GM10248 (cell line): ENCODE measurements around the gene FAM83F.

ENCODE experiments used
- CTCF ChIA-PET: fragments of 300-600 bp; sonication (Branson Sonifier 250); formaldehyde crosslinking; extraction: SDS; loops from one replicate; lab custom pipeline; 2021; ENCODE audit warnings: antibody characterized with exemption; lab: Yijun Ruan, JAX
- POLR2A ChIA-PET: fragments of 350-650 bp; sonication (Branson Sonifier 250); formaldehyde crosslinking; extraction: SDS; loops from one replicate; lab custom pipeline; 2020; ENCODE audit warnings: antibody characterized with exemption; lab: Yijun Ruan, JAX
- DNase-seq: peaks from one replicate; pipeline ENCODE4 v3.0.0; 2012; ENCODE audit errors: extremely low spot score
- TF ChIP-seq, protein P1 (sequence below): IDR thresholded peaks from 2 replicates; pipeline ENCODE4 v1.5.1; 2012; ENCODE audit warnings: mild to moderate bottlenecking, low read depth; ENCODE audit errors: extremely low read depth, missing control alignments, control extremely low read depth

The FAM83F gene

DNA sequence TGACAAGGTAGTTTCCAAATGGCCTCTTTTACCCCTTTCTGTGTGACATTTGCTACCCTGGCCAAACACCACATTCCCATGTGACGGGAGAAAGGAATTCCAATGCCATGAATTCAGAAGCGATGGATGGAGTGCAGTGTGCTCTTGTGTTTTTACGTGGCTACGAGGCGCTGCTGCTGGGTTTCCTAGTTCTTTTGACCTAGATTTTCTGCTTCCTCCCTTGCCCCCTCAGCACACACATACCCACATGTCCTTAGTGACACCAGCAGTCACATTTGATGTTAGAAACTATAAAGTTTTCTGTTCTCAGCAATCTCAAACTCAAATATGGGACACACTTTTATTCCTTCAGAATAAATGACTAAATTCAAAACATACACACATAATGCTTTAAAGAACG is 42.4 kb upstream of the FAM83F start:
- no peak for DNase-seq
- ChIA-PET CTCF (interaction anchor here (1.8 kb wide), 1 partner anchor 14 kb away, joined by 4 read pairs; no protein-coding TSS in a partner anchor), POLR2A (no interaction called here)
- TF ChIP-seq, protein P1, sequence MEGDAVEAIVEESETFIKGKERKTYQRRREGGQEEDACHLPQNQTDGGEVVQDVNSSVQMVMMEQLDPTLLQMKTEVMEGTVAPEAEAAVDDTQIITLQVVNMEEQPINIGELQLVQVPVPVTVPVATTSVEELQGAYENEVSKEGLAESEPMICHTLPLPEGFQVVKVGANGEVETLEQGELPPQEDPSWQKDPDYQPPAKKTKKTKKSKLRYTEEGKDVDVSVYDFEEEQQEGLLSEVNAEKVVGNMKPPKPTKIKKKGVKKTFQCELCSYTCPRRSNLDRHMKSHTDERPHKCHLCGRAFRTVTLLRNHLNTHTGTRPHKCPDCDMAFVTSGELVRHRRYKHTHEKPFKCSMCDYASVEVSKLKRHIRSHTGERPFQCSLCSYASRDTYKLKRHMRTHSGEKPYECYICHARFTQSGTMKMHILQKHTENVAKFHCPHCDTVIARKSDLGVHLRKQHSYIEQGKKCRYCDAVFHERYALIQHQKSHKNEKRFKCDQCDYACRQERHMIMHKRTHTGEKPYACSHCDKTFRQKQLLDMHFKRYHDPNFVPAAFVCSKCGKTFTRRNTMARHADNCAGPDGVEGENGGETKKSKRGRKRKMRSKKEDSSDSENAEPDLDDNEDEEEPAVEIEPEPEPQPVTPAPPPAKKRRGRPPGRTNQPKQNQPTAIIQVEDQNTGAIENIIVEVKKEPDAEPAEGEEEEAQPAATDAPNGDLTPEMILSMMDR: no peak

DNA sequence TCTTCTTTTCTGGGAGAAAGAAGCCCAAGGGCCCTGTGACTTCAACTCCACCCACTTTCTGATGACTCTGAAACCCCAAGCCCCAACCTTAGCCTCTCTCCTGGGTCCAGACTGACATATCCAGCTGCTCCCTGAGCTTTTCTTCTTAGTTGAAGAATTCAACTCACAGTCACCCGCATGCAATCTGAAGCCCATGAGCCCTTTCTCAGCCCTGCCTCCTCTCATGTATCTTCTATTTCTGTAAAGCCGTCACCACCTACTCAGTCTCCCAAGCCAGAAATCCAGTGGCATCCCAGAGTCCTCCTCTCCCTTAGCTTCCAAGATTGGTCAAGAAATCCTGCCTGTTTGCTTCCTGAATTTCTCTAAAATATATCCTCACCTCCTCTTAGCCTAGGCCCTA is 41.7 kb upstream of the FAM83F start:
- ChIA-PET CTCF (interaction anchor here (1.8 kb wide), 1 partner anchor 13 kb away, joined by 4 read pairs; no protein-coding TSS in a partner anchor), POLR2A (no interaction called here)
- TF ChIP-seq, protein P1: no peak
- no peak for DNase-seq

DNA sequence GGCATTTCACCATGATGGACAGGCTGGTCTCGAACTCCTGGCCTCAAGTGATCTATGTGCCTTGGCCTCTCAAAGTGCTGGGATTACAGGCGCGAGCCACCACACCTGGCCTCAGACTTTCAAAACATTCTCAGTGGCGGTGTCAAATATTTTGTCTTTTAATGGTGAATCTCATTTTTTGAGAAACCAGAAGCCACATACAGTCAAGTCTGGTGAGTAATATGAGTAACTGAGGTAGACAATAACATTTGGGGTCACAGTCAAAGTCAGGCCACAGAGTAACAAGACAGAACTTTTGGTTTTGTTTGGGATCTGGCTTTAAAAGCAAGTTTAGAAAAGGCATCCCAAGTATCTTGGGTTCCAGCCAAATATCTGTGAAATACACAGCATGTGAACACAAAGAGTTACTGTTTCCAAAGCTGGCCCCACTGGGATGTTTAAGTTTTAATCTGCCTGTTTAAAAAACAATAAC is 40.1 kb upstream of the FAM83F start:
- ChIA-PET POLR2A (no interaction called here), CTCF (interaction anchor here (1.2 kb wide), 1 partner anchor 31 kb away, joined by 4 read pairs; no protein-coding TSS in a partner anchor)
- no peak for DNase-seq
- TF ChIP-seq, protein P1: no peak

DNA sequence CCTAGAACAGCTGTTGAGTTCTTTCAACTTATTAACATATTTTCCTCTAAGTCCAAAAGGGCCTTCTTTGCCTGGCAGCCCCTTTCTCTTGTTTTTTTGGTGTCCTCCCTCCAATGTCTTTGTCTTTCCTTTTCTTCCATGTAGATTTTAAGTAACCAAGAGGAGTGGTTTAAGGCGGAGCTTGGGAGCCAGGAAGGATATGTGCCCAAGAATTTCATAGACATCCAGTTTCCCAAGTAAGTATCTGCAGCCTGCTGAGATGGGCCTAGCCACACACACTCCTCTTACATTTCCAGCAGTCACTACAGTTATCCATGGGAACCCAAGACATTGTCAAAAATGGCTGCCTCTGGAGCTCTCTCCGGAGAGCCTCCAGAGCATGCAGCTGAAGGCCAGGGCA is 39.1 kb upstream of the FAM83F start:
- TF ChIP-seq, protein P1: no peak
- POLR2A ChIA-PET: no interaction called here
- no peak for DNase-seq
- CTCF ChIA-PET: interaction anchor here (1.1 to 1.7 kb wide), 3 partner anchors 11 to 69 kb away, joined by 3 to 10 read pairs (median 3); no protein-coding TSS in a partner anchor

DNA sequence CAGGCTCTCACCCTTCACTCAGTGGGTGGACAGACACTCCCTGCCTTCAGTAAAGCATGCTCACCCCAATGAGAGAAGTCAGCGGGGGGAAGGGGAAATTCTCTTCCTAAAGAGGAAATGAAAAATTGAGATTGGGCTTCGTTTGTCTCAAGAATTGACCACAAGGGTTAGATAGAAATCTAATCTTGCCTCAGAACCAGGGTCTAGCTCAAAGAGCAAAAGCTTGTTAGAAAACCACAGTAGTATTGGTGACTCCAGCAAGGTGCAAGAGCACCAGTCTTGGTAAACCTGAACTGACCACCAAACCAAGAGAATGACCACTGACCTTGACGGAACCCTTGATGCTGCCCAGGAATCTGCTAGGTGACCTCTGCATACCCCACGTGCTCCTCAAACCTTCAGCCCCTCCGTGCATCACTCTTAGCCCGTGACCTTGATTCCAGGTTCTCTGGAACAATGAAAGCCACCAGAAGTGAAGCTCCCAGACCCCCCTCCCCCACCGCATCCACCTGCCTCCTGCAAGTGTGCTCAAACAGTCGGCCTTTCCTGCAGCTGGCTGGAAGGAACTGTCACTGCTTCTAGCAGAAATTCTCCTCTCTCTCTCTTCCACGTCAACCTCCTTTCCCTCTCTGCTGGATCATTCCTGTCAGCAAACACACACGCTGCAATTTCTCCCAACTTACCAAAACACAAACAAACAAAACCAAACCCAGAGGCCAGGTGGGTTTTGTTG is 37.7 kb upstream of the FAM83F start:
- TF ChIP-seq, protein P1: no peak
- CTCF ChIA-PET: interaction anchor here (0.9 to 1.7 kb wide), 3 partner anchors 9 to 422 kb away, joined by 3 to 10 read pairs (median 3); no protein-coding TSS in a partner anchor
- POLR2A ChIA-PET: no interaction called here
- peak; percentile 40 for DNase-seq

DNA sequence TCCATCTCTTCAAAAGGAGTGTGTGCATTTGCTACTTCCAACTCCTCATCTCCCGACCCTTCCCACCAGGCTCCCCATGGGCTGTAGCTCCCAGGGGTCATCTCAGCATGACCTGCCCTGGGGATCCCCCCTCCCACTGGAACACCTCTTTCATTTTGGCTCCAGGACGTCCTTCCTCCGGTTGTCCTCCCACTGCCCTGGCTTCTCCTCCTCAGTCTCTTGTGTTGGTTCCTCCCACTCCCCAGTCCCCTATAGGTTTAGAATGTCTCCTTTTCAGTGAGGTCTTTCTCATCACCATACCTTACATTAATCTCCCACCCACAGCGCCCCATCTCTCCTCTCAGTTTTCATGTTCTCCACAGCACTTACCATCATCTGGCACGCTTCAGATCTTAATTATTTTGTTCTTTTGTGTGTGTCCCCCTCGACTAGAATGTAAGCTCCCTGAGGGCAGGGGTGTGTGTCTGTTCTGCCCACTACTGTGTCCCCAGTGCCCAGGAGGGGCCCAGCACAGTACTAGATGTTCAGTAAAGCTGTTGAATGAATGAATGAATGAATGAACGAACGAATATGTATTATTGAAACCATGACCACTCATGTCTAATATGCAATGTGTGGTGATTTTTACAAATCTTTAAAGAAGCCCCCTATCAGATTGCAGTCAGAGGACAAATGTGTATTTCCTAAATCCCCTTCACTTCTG is 36.6 kb upstream of the FAM83F start:
- TF ChIP-seq, protein P1: no peak
- DNase-seq: no peak
- ChIA-PET POLR2A (no interaction called here), CTCF (no interaction called here)
